Measurements from ENCODE around the gene CYTH3.

CYTH3 gene

DNA sequence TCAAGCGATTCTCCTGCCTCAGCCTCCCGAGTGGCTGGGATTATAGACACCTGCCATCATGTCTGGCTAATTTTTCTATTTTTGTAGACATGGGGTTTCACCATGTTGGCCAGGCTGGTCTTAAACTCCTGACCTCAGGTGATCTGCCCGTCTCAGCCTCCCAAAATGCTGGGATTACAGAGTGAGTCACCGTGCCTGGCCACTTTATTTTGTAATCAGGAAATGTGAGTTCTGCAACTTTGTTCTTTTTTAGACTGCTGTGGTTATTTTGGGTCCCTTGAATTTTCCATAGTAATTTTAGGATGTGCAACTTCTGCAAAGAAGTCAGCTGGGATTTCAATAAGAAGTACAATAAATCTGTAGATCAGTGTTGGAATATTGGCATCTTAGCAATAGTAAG, 96.8 kb downstream of the CYTH3 start:
- no peak overlapping the region for H3K4me3 ChIP-seq (ENCODE audit: low read depth, low read length)
- H3K4me1 ChIP-seq (ENCODE audit: control insufficient read depth, insufficient read depth, low read length, unreplicated experiment) = peaks cover 47% of the 10 kb centered on the region
- peaks cover 27% of the 10 kb centered on the region for H3K36me3 ChIP-seq (ENCODE audit: insufficient read depth, low read length)
- H3K27me3 ChIP-seq (ENCODE audit: insufficient read depth, low read length) = no peaks in the 10 kb centered on the region
- H2AFZ ChIP-seq (ENCODE audit: low read length, unreplicated experiment) = no peak overlapping the region
- H3K79me2 ChIP-seq (ENCODE audit: control insufficient read depth, insufficient read depth, low read length, unreplicated experiment) = peaks cover 7% of the 10 kb centered on the region
- H3K27ac ChIP-seq (ENCODE audit: low read depth, low read length) = peak overlapping the region; percentile 56

- H3K36me3 ChIP-seq (ENCODE audit: insufficient read depth, low read length) = peaks cover 29% of the 10 kb centered on the region
- H2AFZ ChIP-seq (ENCODE audit: low read length, unreplicated experiment) = no peak overlapping the region
- peaks cover 33% of the 10 kb centered on the region for H3K4me1 ChIP-seq (ENCODE audit: control insufficient read depth, insufficient read depth, low read length, unreplicated experiment)
- no peak overlapping the region for H3K4me3 ChIP-seq (ENCODE audit: low read depth, low read length)
- H3K27me3 ChIP-seq (ENCODE audit: insufficient read depth, low read length) = no peaks in the 10 kb centered on the region
- H3K79me2 ChIP-seq (ENCODE audit: control insufficient read depth, insufficient read depth, low read length, unreplicated experiment) = no peaks in the 10 kb centered on the region
- H3K27ac ChIP-seq (ENCODE audit: low read depth, low read length) = no peak overlapping the region
Observed at GRCh38 chr7:6172910-6173295, 99.5 kb downstream of the CYTH3 start.

DNA sequence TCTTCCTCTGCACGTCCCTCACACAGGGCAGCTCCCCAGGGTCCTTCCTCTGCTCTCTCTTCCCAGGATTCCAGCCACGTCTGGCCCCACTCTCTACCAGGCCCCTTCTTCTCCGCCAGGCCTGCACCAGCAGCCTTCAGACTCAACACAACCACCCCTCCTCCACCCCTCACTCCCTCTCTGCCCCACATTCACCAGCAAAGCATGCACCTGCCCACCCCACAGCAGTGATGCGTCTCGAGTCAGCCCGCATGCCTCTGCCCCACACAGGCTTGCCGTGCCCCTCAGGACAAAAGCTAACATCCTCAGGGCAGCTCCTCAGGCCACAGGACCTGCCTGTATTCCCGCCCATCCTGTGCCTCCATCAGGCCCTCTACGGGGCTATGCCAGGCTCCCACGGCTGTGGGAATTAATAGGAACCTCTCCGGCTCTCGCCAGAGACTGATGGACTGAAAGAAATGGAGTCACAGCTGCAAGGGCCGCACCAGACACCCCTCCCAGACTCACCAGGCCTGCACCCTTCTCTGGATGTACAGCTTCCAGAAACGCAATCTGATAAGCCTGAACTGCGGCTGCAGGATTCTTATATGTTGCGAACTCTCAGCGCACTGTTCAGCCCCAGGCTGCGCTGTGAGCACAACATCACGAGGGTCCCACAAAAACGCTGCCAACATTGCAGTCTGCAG, 100.1 kb downstream of the CYTH3 start:
- H3K79me2 ChIP-seq (ENCODE audit: control insufficient read depth, insufficient read depth, low read length, unreplicated experiment) = no peaks in the 10 kb centered on the region
- peaks cover 33% of the 10 kb centered on the region for H3K4me1 ChIP-seq (ENCODE audit: control insufficient read depth, insufficient read depth, low read length, unreplicated experiment)
- H2AFZ ChIP-seq (ENCODE audit: low read length, unreplicated experiment) = no peak overlapping the region
- H3K27me3 ChIP-seq (ENCODE audit: insufficient read depth, low read length) = no peaks in the 10 kb centered on the region
- no peak overlapping the region for H3K27ac ChIP-seq (ENCODE audit: low read depth, low read length)
- H3K36me3 ChIP-seq (ENCODE audit: insufficient read depth, low read length) = peaks cover 27% of the 10 kb centered on the region
- no peak overlapping the region for H3K4me3 ChIP-seq (ENCODE audit: low read depth, low read length)

DNA sequence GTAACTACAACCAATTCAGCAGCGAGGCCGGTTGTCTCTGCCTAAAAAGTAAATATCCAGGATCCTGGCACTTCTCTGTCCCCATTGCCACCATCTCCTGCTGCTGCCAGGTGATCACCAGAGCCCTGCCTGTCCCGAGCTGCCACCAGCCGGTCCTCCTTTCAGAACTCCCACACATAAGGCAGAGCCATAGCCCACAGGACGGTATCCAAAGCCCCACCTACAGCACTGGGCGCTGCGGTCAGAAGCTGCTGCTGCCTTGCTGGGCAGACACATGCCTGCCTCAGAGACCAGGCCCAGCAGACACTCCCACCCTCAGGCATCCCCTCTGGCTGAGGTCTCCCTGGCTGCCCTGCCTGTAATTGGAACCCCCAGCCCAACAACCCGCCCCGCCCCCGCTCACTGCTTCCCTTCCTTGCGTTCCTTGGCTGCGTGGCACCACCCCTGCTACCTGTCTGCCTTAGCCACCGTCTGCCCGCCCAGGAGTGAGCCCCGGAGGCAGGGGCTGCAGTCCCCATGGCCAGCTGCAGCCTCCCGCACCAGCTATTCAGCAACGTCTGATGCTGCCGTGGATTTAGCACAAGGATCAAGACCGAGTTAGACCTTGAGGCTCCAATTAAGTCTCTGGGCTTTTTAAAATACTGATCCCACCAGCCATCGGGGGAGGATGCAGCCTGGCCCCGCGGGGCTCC, 100.7 kb downstream of the CYTH3 start:
- H3K27me3 ChIP-seq (ENCODE audit: insufficient read depth, low read length) = no peaks in the 10 kb centered on the region
- H3K27ac ChIP-seq (ENCODE audit: low read depth, low read length) = no peak overlapping the region
- no peak overlapping the region for H3K4me3 ChIP-seq (ENCODE audit: low read depth, low read length)

GRCh38 chr7:6170571-6171531, 101.6 kb downstream of the CYTH3 start:
- Histone ChIP-seq H3K79me2 (ENCODE audit: control insufficient read depth, insufficient read depth, low read length, unreplicated experiment) (no peaks in the 10 kb centered on the region), H3K27ac (ENCODE audit: low read depth, low read length) (no peak overlapping the region), H3K27me3 (ENCODE audit: insufficient read depth, low read length) (no peaks in the 10 kb centered on the region), H3K4me3 (ENCODE audit: low read depth, low read length) (no peak overlapping the region), H2AFZ (ENCODE audit: low read length, unreplicated experiment) (no peak overlapping the region), H3K36me3 (ENCODE audit: insufficient read depth, low read length) (peaks cover 19% of the 10 kb centered on the region), H3K4me1 (ENCODE audit: control insufficient read depth, insufficient read depth, low read length, unreplicated experiment) (peaks cover 22% of the 10 kb centered on the region)

More for the DNA sequence above, 100.7 kb downstream of the CYTH3 start:
- Histone ChIP-seq H3K79me2 (ENCODE audit: control insufficient read depth, insufficient read depth, low read length, unreplicated experiment) (no peaks in the 10 kb centered on the region), H3K36me3 (ENCODE audit: insufficient read depth, low read length) (peaks cover 21% of the 10 kb centered on the region), H3K4me1 (ENCODE audit: control insufficient read depth, insufficient read depth, low read length, unreplicated experiment) (peaks cover 30% of the 10 kb centered on the region), H2AFZ (ENCODE audit: low read length, unreplicated experiment) (no peak overlapping the region)

- peaks cover 13% of the 10 kb centered on the region for H3K4me1 ChIP-seq (ENCODE audit: control insufficient read depth, insufficient read depth, low read length, unreplicated experiment)
- H3K79me2 ChIP-seq (ENCODE audit: control insufficient read depth, insufficient read depth, low read length, unreplicated experiment) = no peaks in the 10 kb centered on the region
- no peak overlapping the region for H2AFZ ChIP-seq (ENCODE audit: low read length, unreplicated experiment)
- H3K27ac ChIP-seq (ENCODE audit: low read depth, low read length) = no peak overlapping the region
- H3K27me3 ChIP-seq (ENCODE audit: insufficient read depth, low read length) = no peaks in the 10 kb centered on the region
- no peak overlapping the region for H3K4me3 ChIP-seq (ENCODE audit: low read depth, low read length)
- peaks cover 16% of the 10 kb centered on the region for H3K36me3 ChIP-seq (ENCODE audit: insufficient read depth, low read length)
Observed at GRCh38 chr7:6169805-6170520, 102.5 kb downstream of the CYTH3 start.

DNA sequence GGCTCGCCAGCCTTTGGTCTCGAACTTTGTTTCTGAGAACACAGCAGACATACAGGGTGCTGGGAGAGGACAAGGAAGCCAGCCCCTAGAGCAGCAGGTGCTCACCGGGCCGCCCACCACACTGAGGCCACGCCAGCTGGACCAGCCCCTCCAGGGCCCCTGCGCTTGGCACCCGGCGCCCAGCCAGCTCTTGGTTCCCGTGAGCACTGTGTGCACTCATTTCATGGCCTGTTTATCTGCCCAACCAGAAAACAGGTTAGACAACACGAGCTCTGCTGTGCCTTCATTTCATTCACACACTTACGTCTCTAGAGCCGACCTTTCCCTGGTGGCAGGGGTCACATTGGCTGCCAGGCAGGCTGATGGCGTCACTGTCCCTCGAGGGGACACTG, 104.0 kb downstream of the CYTH3 start:
- Histone ChIP-seq H3K36me3 (ENCODE audit: insufficient read depth, low read length) (peaks cover 10% of the 10 kb centered on the region), H2AFZ (ENCODE audit: low read length, unreplicated experiment) (no peak overlapping the region), H3K27ac (ENCODE audit: low read depth, low read length) (no peak overlapping the region), H3K79me2 (ENCODE audit: control insufficient read depth, insufficient read depth, low read length, unreplicated experiment) (no peaks in the 10 kb centered on the region), H3K4me1 (ENCODE audit: control insufficient read depth, insufficient read depth, low read length, unreplicated experiment) (peaks cover 13% of the 10 kb centered on the region), H3K4me3 (ENCODE audit: low read depth, low read length) (no peak overlapping the region), H3K27me3 (ENCODE audit: insufficient read depth, low read length) (no peaks in the 10 kb centered on the region)

DNA sequence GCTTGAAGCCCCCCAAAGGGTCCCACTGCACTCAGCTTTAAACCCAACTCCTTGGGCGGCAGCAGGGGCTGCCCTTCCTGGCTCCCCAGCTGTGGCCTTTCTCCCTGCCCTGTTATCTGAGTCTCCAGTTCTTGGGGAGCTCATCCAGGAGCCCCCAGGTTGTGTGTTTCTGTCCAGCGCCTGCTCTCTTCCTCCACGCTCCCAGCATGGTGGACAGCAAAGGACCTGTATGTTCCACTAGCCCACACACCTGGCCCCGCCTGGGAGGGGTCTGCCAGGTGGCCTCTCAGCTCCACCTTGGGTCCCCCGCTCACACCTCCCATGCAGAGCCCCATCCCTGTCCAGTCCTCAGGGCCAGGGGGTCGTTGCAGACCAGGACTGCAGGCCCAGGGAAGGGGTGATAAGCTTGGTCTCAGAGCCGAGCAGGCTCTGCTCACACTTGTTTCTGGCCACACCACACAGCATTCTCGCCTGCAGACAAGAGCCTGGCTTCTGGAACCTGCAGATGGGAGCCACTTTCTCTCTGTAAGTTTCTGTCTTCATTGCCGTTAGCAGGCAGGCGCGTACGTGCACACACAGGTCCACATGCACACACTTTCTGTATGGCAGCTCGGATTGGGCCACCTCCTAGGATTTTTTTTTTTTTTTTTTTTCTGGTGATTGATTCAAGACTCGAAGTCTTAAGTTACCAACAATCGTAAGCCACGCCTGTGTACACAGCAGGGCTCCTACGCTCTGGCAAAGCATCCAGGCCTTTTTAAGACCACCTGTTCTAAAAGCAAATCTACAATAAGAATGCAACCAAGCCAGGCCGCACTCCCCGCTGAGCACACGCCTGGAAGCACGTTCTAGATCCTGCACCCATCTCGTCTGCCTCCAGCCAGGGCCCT, 104.6 kb downstream of the CYTH3 start:
- peaks cover 7% of the 10 kb centered on the region; the same call in 1 of the 2 replicates for H3K36me3 ChIP-seq (ENCODE audit: insufficient read depth, low read length)
- peaks cover 6% of the 10 kb centered on the region for H3K4me1 ChIP-seq (ENCODE audit: control insufficient read depth, insufficient read depth, low read length, unreplicated experiment)
- H3K27ac ChIP-seq (ENCODE audit: low read depth, low read length) = no peak overlapping the region

GRCh38 chr7:6167004-6167551, 105.3 kb downstream of the CYTH3 start:
- Histone ChIP-seq H2AFZ (ENCODE audit: low read length, unreplicated experiment) (no peak overlapping the region), H3K27me3 (ENCODE audit: insufficient read depth, low read length) (no peaks in the 10 kb centered on the region), H3K4me1 (ENCODE audit: control insufficient read depth, insufficient read depth, low read length, unreplicated experiment) (no peaks in the 10 kb centered on the region), H3K79me2 (ENCODE audit: control insufficient read depth, insufficient read depth, low read length, unreplicated experiment) (no peaks in the 10 kb centered on the region), H3K36me3 (ENCODE audit: insufficient read depth, low read length) (peaks cover 7% of the 10 kb centered on the region; the same call in 1 of the 2 replicates), H3K27ac (ENCODE audit: low read depth, low read length) (no peak overlapping the region), H3K4me3 (ENCODE audit: low read depth, low read length) (no peak overlapping the region)

More for the DNA sequence above, 104.6 kb downstream of the CYTH3 start:
- H3K79me2 ChIP-seq (ENCODE audit: control insufficient read depth, insufficient read depth, low read length, unreplicated experiment) = no peaks in the 10 kb centered on the region
- H2AFZ ChIP-seq (ENCODE audit: low read length, unreplicated experiment) = no peak overlapping the region
- no peaks in the 10 kb centered on the region for H3K27me3 ChIP-seq (ENCODE audit: insufficient read depth, low read length)
- H3K4me3 ChIP-seq (ENCODE audit: low read depth, low read length) = no peak overlapping the region
